Kidney (tissue), 14 donors: Measurements from ENCODE around the gene CD55. TPM values are rescaled to one million over a fixed set of nuclear protein-coding genes. Genes with fewer than 3 reads are reported as not detected.
A peak's percentile ranks its signal among the peaks of the same experiment; 100 is the strongest.

ENCODE experiments used
- DNase-seq, 5 donors: peaks; one replicate each; pipeline ENCODE4 v3.0.0-alpha.2; 2013 to 2020
- FAIRE-seq: peaks from 2 replicates; lab custom pipeline; 2012; peaks lifted over from hg19 to GRCh38; lab: Jason Lieb, UNC
- H3K27ac ChIP-seq, 2 donors: one replicate each; pipeline ENCODE4 v1.7.0; 2013; ENCODE audit warnings: low read depth in 2 of 2, low read length in 2 of 2, inconsistent platforms in 1 of 2
- H3K27me3 ChIP-seq: one replicate; pipeline ENCODE4 v1.7.1; 2013; ENCODE audit warnings: low read length, inconsistent platforms; ENCODE audit not compliant: control insufficient read depth, insufficient read depth
- H3K36me3 ChIP-seq, 3 donors: one replicate each; pipeline versions ENCODE4 v1.7.0 to v1.7.1; 2013; ENCODE audit warnings: low read length in 3 of 3, control low read depth in 1 of 3, inconsistent platforms in 1 of 3; ENCODE audit not compliant: insufficient read depth in 3 of 3, control insufficient read depth in 2 of 3
- H3K4me1 ChIP-seq, 3 donors: one replicate each; pipeline versions ENCODE4 v1.7.0 to v1.7.1; 2013; ENCODE audit warnings: low read length in 3 of 3, inconsistent platforms in 1 of 3, low read depth in 1 of 3; ENCODE audit not compliant: control insufficient read depth in 2 of 3, insufficient read depth in 2 of 3
- H3K4me3 ChIP-seq, 3 donors: one replicate each; pipeline versions ENCODE4 v1.7.0 to v1.8.1; 2013; ENCODE audit warnings: low read length in 3 of 3, control low read depth in 1 of 3, inconsistent platforms in 1 of 3
- H3K9ac ChIP-seq, 3 donors: one replicate each; pipeline versions ENCODE4 v1.7.0 to v1.7.1; 2013; ENCODE audit warnings: low read length in 3 of 3, control low read depth in 1 of 3, inconsistent platforms in 1 of 3
- H3K9me3 ChIP-seq, 3 donors: one replicate each; pipeline versions ENCODE4 v1.7.0 to v1.7.1; 2013; ENCODE audit warnings: low read length in 3 of 3, control low read depth in 1 of 3, inconsistent platforms in 1 of 3; ENCODE audit not compliant: control insufficient read depth in 2 of 3, insufficient read depth in 1 of 3
- CTCF ChIP-seq: IDR thresholded peaks from 3 replicates; pipeline ENCODE4 v1.5.1; 2012; ENCODE audit warnings: mild to moderate bottlenecking, moderate library complexity, borderline replicate concordance; ENCODE audit not compliant: insufficient read depth; ENCODE audit errors: extremely low read depth
- intact Hi-C: fragments of 100-400 bp; cut with DNase I; formaldehyde crosslinking; loops from one replicate; pipeline ENCODE4 v1.11.1; 2022
- polyA plus RNA-seq: library from polyadenylated mRNA; stranded (reverse); fragments of 350-450 nt; fragmentation: Illumina TruSeq; extraction: RNeasy Lipid Tissue Mini Kit (QIAGEN cat#74804); gene quantifications from one replicate; pipeline ENCODE4 v1.2.3, GENCODE V29; 2014; ENCODE audit warnings: low read depth, low replicate concordance; ENCODE audit not compliant: insufficient read depth
- total RNA-seq: library from RNA; stranded (reverse); fragmentation: NEBNext Ultra II Directional; extraction: Animal tissue kit (Norgen Biotek cat#: 25700); gene quantifications from one replicate; pipeline ENCODE4 v1.2.1, GENCODE V29; 2021
- donor health status: control.
- donor health status: control.
- donor health status: control.
- donor health status: control.
- donor health status: control.
- donor health status: DM: yes; HTN: yes; CAD: no.
- donor health status: Normal renal cell carcinoma (clear cell type).

The CD55 gene
- total and polyA plus RNA-seq, 2 donors from 2014 or later, result 28.8 to 69.5 TPM

DNA sequence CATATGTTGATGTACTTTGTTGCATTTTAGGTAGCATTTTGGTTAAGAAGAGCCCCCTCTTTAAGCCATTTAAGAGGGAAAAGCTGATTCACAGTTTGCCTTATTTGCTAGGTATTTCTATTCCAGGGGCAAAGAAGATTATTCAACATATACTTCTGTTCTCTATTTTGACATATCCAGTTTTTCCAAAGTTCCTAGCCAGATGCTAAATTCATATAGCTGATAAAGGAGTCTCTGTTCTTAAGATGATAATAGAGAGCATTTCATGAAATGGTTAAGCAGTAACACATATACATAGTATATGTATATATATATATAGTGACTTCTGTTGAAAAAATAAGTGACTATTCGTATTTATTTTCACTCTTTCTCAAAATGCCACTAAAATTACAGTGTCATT is 15.5 kb upstream of the CD55 start:
- Histone ChIP-seq H3K36me3 (no peaks in the 10 kb centered on the region), H3K9ac (no peak overlapping the region), H3K4me1 (no peaks in the 10 kb centered on the region), H3K27me3 (no peaks in the 10 kb centered on the region), H3K9me3 (no peaks in the 10 kb centered on the region), H3K27ac (no peak overlapping the region), H3K4me3 (no peak overlapping the region)
- intact Hi-C loops, result no loop called here
- TF ChIP-seq CTCF, result no peak
- DNase-seq (no peak), FAIRE-seq (no peak)

- Histone ChIP-seq H3K4me1 (no peaks in the 10 kb centered on the region), H3K36me3 (no peaks in the 10 kb centered on the region), H3K9me3 (no peaks in the 10 kb centered on the region), H3K4me3 (no peak overlapping the region), H3K27ac (no peak overlapping the region), H3K27me3 (no peaks in the 10 kb centered on the region), H3K9ac (no peak overlapping the region)
- FAIRE-seq, result no peak
- DNase-seq, result no peak
- no peak for TF ChIP-seq CTCF
- intact Hi-C loops, result no loop called here
Observed at GRCh38 chr1:207306603-207307002, 14.9 kb upstream of the CD55 start.

DNA sequence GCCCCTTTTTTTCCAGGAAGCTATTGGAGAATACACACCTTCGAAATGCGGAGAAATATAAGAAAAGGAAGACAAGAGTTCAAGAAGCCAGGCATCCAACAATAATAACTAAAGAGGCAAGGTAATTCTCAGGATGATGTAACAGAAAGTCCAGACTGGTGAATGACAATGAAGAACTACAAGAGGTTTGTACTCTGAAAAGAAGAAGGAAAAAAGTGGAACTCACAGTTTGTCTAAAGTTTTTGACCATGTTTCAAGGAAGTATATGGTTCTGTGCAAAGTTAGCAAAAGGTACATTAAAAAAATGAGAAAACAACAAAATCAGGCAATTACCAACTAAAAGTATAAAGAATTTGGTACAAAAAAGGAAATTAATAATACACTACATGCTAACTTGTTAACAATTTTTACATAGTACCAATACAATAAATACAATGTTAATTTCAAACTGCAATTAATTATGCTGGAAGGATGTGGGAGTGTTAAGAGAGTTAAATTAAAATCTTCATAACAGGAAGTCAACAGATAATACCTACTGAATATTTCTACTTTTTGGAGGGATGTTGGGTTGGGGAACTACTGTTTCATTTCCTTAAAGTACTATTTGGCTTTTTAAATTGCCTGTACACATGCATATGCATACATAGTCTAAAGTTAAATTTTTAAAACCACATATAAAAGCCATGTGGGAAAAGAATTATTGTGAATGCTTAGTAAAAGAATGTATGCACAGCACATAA is 12.9 kb upstream of the CD55 start:
- Histone ChIP-seq H3K9me3 (no peaks in the 10 kb centered on the region), H3K4me3 (no peak overlapping the region), H3K27ac (no peak overlapping the region), H3K36me3 (no peaks in the 10 kb centered on the region), H3K4me1 (no peaks in the 10 kb centered on the region), H3K9ac (no peak overlapping the region), H3K27me3 (no peaks in the 10 kb centered on the region)
- intact Hi-C loops, result no loop called here
- FAIRE-seq, result no peak
- TF ChIP-seq CTCF, result no peak
- no peak for DNase-seq

GRCh38 chr1:207309745-207310273 is 11.7 kb upstream of the CD55 start:
- Histone ChIP-seq H3K9ac (no peak overlapping the region), H3K36me3 (no peaks in the 10 kb centered on the region), H3K9me3 (no peaks in the 10 kb centered on the region), H3K4me3 (peak overlapping the region in 2 of 3 donors; percentile 46 to 48), H3K27me3 (no peaks in the 10 kb centered on the region), H3K4me1 (no peaks in the 10 kb centered on the region), H3K27ac (peak overlapping the region in 1 of 2 donors; percentile 9)
- FAIRE-seq (no peak), DNase-seq (peak in 3 of 5 donors; percentile 33 to 63 (median 62))
- no peak for TF ChIP-seq CTCF
- intact Hi-C loops, result no loop called here
